Keratinocyte (primary cell): ENCODE results near the gene FNTB. TPM values are rescaled to one million over a fixed set of nuclear protein-coding genes. Genes with fewer than 3 reads are reported as not detected.

Source experiments
- DNase-seq: peaks from one replicate; pipeline ENCODE4 v3.0.0-alpha.2; 2011; ENCODE audit warnings: low read depth, missing footprints, low spot score
- FAIRE-seq: peaks from 2 replicates; lab custom pipeline; 2011; peaks lifted over from hg19 to GRCh38; lab: Jason Lieb, UNC
- H2AFZ ChIP-seq: 2 replicates; pipeline ENCODE4 v1.6.0; 2012; ENCODE audit warnings: low read length, control low read depth, inconsistent platforms; ENCODE audit not compliant: control insufficient read depth
- H3K27ac ChIP-seq: 2 replicates; pipeline ENCODE4 v1.5.1; 2011; ENCODE audit warnings: low read length; ENCODE audit not compliant: control insufficient read depth, insufficient read depth
- H3K27me3 ChIP-seq: 3 replicates; pipeline ENCODE4 v1.6.0; 2011; ENCODE audit warnings: low read length; ENCODE audit not compliant: control insufficient read depth, insufficient read depth; ENCODE audit errors: extremely low read depth
- H3K36me3 ChIP-seq, 2 experiments: 2 replicates in 1 of 2; 3 replicates in 1 of 2; pipeline ENCODE4 v1.5.1; 2011; ENCODE audit warnings: low read length in 2 of 2, mild to moderate bottlenecking in 1 of 2; ENCODE audit not compliant: control insufficient read depth in 2 of 2, insufficient read depth in 2 of 2; ENCODE audit errors: extremely low read depth in 1 of 2
- H3K4me1 ChIP-seq: 3 replicates; pipeline ENCODE4 v1.5.1; 2011; ENCODE audit warnings: low read length; ENCODE audit not compliant: control insufficient read depth, insufficient read depth; ENCODE audit errors: extremely low read depth
- H3K4me2 ChIP-seq: 3 replicates; pipeline ENCODE4 v1.6.0; 2011; ENCODE audit warnings: low read depth, low read length; ENCODE audit not compliant: control insufficient read depth, insufficient read depth; ENCODE audit errors: extremely low read depth
- H3K4me3 ChIP-seq, 3 experiments: fragments of 200-600 bp in 1 of 3; sonication (generic) in 1 of 3; 2 replicates in 2 of 3; 3 replicates in 1 of 3; pipeline ENCODE4 v1.5.1; 2011 to 2016; ENCODE audit warnings: low read length in 3 of 3, mild to moderate bottlenecking in 3 of 3, control low read depth in 2 of 3, inconsistent platforms in 1 of 3, low read depth in 1 of 3, mixed read lengths in 1 of 3, mixed run types in 1 of 3, moderate library complexity in 1 of 3; ENCODE audit not compliant: control insufficient read depth in 2 of 3, insufficient read depth in 2 of 3; ENCODE audit errors: extremely low read depth in 1 of 3
- H3K79me2 ChIP-seq: 2 replicates; pipeline ENCODE4 v1.6.0; 2012; ENCODE audit warnings: low read length; ENCODE audit not compliant: control insufficient read depth, insufficient read depth
- H3K9ac ChIP-seq: 3 replicates; pipeline ENCODE4 v1.6.0; 2011; ENCODE audit warnings: low read length; ENCODE audit not compliant: control insufficient read depth, insufficient read depth; ENCODE audit errors: extremely low read depth
- H3K9me1 ChIP-seq: 3 replicates; pipeline ENCODE4 v1.6.0; 2011; ENCODE audit warnings: low read length; ENCODE audit not compliant: control insufficient read depth, insufficient read depth; ENCODE audit errors: extremely low read depth
- H3K9me3 ChIP-seq: 2 replicates; pipeline ENCODE4 v1.5.1; 2012; ENCODE audit warnings: low read depth, low read length; ENCODE audit not compliant: control insufficient read depth
- H4K20me1 ChIP-seq: 3 replicates; pipeline ENCODE4 v1.6.0; 2011; ENCODE audit warnings: low read length; ENCODE audit not compliant: control insufficient read depth, insufficient read depth; ENCODE audit errors: extremely low read depth
- EZH2 ChIP-seq: IDR thresholded peaks from one replicate; pipeline ENCODE4 v1.6.1; 2012; ENCODE audit warnings: inconsistent platforms, mild to moderate bottlenecking, low read length, moderate library complexity
- dilution Hi-C: fragments of 300-500 bp; cut with MboI; formaldehyde crosslinking; loops from one replicate; pipeline ENCODE4 v1.7.0; 2020; ENCODE audit warnings: low sequenced_read_pairs; ENCODE audit not compliant: extremely low pct_ligation_motif_present
- polyA plus RNA-seq, 5 experiments: library from polyadenylated mRNA; depleted of rRNA in 3 of 5; stranded (reverse) in 3 of 5; stranded (forward) in 1 of 5; unstranded in 1 of 5; fragments of >200 nt; gene quantifications; 1 replicate in 1 of 5; 2 replicates in 3 of 5; 3 replicates in 1 of 5; pipeline versions ENCODE4 v1.2.1 to v1.2.3, GENCODE V29; 2011 to 2012; ENCODE audit warnings: missing spikeins in 2 of 5, low read depth in 1 of 5, low replicate concordance in 1 of 5
- TF ChIP-seq, protein P1 (sequence below), 3 experiments: IDR thresholded peaks in 1 of 3; conservative IDR thresholded peaks in 1 of 3; optimal IDR thresholded peaks in 1 of 3; 2 replicates in 2 of 3; 3 replicates in 1 of 3; pipeline versions ENCODE3 to v1.5.1; 2011; ENCODE audit warnings: low read length in 3 of 3, mild to moderate bottlenecking in 3 of 3, moderate library complexity in 2 of 3, control low read depth in 1 of 3, inconsistent platforms in 1 of 3; ENCODE audit not compliant: insufficient read depth in 2 of 3; ENCODE audit errors: extremely low read depth in 1 of 3

FNTB gene
- polyA plus RNA-seq, 1 donor (not counting 4 experiments of a cell fraction or from before 2014, with no cell fraction given) = 10.1 TPM

DNA sequence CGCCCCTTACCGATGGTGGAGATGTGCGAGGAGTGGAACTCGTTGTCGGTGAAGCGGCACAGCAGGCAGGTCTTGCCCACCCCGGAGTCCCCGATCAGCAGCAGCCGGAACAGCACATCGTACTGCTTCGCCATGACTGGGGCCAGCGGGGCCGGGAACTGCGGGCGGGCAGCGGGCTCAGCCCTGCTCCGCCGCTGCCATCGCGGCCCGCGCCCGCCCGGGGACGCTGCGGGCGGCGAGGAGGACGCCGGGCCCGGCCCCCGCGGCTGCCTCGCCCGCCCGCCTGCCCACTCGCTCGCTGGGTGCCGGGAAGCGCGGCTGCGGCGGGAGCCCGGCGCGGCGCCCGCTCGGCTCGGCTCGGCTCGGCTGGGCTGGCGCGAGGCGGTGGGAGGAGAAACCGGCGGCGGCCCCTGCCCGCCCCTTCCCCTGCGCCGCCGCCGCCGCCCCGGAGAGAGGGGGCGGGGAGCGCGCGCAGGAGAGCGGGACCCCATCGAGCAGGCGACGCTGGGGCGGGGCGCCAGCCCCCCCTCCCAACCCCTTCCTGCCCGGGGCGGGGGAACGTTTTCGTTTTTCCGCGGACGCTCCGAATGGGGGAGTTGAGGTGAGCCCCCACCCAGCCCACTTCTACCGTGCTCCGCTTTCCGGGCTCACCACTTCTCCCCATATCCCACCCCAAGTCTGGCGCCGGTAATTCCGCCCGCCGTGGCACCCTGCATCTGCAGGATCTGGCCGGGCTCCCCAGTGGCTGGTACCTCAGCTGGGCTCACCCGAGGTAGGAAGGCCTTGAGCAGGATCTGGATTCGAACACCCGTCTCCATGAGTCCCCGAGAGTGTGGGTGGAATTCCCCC, 14.5 kb upstream of the FNTB start, which contains the start of gene RAB15:
RAB15 (minus strand) TSS at position 394 of the 849 bp plus-strand sequence; CDS start at position 134, 260 bp downstream.
- no peaks in the 10 kb centered on the region for H4K20me1 ChIP-seq
- H3K27me3 ChIP-seq = no peaks in the 10 kb centered on the region
- peak within 1 kb of the TSS; percentile 68 for H2AFZ ChIP-seq
- H3K79me2 ChIP-seq = no peaks in the 10 kb centered on the region
- peak within 1 kb of the TSS; percentile 55 for H3K9ac ChIP-seq
- H3K36me3 ChIP-seq = no peaks in the 10 kb centered on the region
- TF ChIP-seq, protein P1, sequence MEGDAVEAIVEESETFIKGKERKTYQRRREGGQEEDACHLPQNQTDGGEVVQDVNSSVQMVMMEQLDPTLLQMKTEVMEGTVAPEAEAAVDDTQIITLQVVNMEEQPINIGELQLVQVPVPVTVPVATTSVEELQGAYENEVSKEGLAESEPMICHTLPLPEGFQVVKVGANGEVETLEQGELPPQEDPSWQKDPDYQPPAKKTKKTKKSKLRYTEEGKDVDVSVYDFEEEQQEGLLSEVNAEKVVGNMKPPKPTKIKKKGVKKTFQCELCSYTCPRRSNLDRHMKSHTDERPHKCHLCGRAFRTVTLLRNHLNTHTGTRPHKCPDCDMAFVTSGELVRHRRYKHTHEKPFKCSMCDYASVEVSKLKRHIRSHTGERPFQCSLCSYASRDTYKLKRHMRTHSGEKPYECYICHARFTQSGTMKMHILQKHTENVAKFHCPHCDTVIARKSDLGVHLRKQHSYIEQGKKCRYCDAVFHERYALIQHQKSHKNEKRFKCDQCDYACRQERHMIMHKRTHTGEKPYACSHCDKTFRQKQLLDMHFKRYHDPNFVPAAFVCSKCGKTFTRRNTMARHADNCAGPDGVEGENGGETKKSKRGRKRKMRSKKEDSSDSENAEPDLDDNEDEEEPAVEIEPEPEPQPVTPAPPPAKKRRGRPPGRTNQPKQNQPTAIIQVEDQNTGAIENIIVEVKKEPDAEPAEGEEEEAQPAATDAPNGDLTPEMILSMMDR (optimal IDR thresholded peaks at IDR 0.05 in 1 of 3, IDR thresholded peaks at IDR 0.05 in 1 of 3, conservative IDR thresholded peaks at IDR 0.05 in 1 of 3; ENCODE audit: extremely low read depth in 1 of 3, insufficient read depth in 2 of 3, low read length in 3 of 3) = no peak
- TF ChIP-seq EZH2 = no peak
- no peaks in the 10 kb centered on the region for H3K9me1 ChIP-seq
- peak within 1 kb of the TSS; percentile 79 for H3K4me2 ChIP-seq
- dilution Hi-C loops = no loop called here
- H3K27ac ChIP-seq = no peak within 1 kb of the TSS
- H3K4me3 ChIP-seq = peak within 1 kb of the TSS; percentile 50 to 61 (median 61)
- FAIRE-seq (no peak), DNase-seq (no peak)
- no peaks in the 10 kb centered on the region for H3K4me1 ChIP-seq
- H3K9me3 ChIP-seq = no peaks in the 10 kb centered on the region

DNA sequence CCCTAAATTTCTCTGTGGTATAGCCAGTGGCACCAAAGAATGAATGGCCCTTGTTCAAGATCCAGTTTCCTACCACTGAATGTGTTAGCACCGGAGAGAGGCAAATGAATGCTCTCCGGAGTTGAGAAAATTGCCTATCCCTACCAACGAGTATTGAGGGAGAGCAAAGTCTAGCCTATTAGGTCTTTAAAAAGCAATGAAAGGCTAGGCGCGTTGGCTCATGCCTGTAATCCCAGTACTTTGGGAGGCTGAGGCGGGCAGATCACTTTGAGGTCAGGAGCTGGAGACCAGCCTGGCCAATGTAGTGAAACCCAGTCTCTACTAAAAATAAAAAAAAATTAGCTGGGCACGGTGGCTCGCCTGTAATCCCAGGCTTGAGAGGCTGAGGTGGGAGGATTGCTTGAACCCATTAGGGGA, 13.7 kb upstream of the FNTB start:
- H3K9me1 ChIP-seq = no peaks in the 10 kb centered on the region
- no peaks in the 10 kb centered on the region for H3K9me3 ChIP-seq
- FAIRE-seq = no peak
- no peaks in the 10 kb centered on the region for H3K36me3 ChIP-seq
- no peaks in the 10 kb centered on the region for H3K79me2 ChIP-seq
- peak overlapping the region; percentile 79 for H3K4me2 ChIP-seq
- no peaks in the 10 kb centered on the region for H3K4me1 ChIP-seq
- H4K20me1 ChIP-seq = no peaks in the 10 kb centered on the region
- H3K4me3 ChIP-seq = no peak overlapping the region
- no peak overlapping the region for H2AFZ ChIP-seq
- H3K27me3 ChIP-seq = no peaks in the 10 kb centered on the region
- no peak overlapping the region for H3K9ac ChIP-seq
- no peak for TF ChIP-seq EZH2
- TF ChIP-seq, protein P1 (optimal IDR thresholded peaks at IDR 0.05 in 1 of 3, IDR thresholded peaks at IDR 0.05 in 1 of 3, conservative IDR thresholded peaks at IDR 0.05 in 1 of 3; ENCODE audit: extremely low read depth in 1 of 3, insufficient read depth in 2 of 3, low read length in 3 of 3) = no peak
- dilution Hi-C loops = no loop called here
- no peak for DNase-seq
- H3K27ac ChIP-seq = no peak overlapping the region
